Esophagus (tissue), 2 donors: ENCODE measurements around the gene CEACAM5. TPM values are rescaled to one million over a fixed set of nuclear protein-coding genes. Genes with fewer than 3 reads are reported as not detected.

Experiments used
- H3K27ac ChIP-seq, 2 donors: one replicate each; pipeline ENCODE4 v1.5.1; 2013; ENCODE audit warnings: low read depth in 2 of 2, mild to moderate bottlenecking in 2 of 2, inconsistent platforms in 1 of 2, low read length in 1 of 2, moderate library complexity in 1 of 2
- H3K27me3 ChIP-seq, 2 donors: one replicate each; pipeline ENCODE4 v1.6.1; 2013; ENCODE audit warnings: low read length in 2 of 2, control low read depth in 1 of 2, mild to moderate bottlenecking in 1 of 2; ENCODE audit not compliant: insufficient read depth in 2 of 2, control insufficient read depth in 1 of 2
- H3K36me3 ChIP-seq, 2 donors: one replicate each; pipeline ENCODE4 v1.6.1; 2013; ENCODE audit warnings: low read length in 1 of 2; ENCODE audit not compliant: control insufficient read depth in 2 of 2, insufficient read depth in 2 of 2
- H3K4me1 ChIP-seq, 2 donors: one replicate each; pipeline ENCODE4 v1.6.1; 2013; ENCODE audit warnings: low read length in 1 of 2; ENCODE audit not compliant: control insufficient read depth in 2 of 2, insufficient read depth in 2 of 2
- H3K4me3 ChIP-seq, 2 donors: one replicate each; pipeline ENCODE4 v1.5.1; 2013; ENCODE audit warnings: low read length in 2 of 2, mild to moderate bottlenecking in 2 of 2, low read depth in 1 of 2, moderate library complexity in 1 of 2
- H3K9me3 ChIP-seq, 2 donors: one replicate each; pipeline ENCODE4 v1.6.1; 2013; ENCODE audit warnings: mild to moderate bottlenecking in 2 of 2, low read depth in 1 of 2, low read length in 1 of 2, moderate library complexity in 1 of 2; ENCODE audit not compliant: control insufficient read depth in 2 of 2, insufficient read depth in 1 of 2
- WGBS, 2 donors: extraction: QIAGEN DNeasy Blood & Tissue Kit; methylation state at CpG; one replicate each; pipeline ENCODE4 v1.1.7; 2013; 5-methylcytosine and 5-hydroxymethylcytosine counted together
- polyA plus RNA-seq, 2 donors: library from polyadenylated mRNA; stranded (reverse); fragments of 200-250 nt; gene quantifications; one replicate each; pipeline ENCODE4 v1.2.3, GENCODE V29; 2013
- donor health status: healthy with polysubstance abuse.
- donor health status: Bipolar disorder and iron deficiency.

The CEACAM5 gene
- polyA plus RNA-seq, 2 donors, result 148 to 172 TPM

GRCh38 chr19:41698746-41699230, 9.6 kb upstream of the CEACAM5 start:
- no peak overlapping the region for H3K27ac ChIP-seq
- 40 to 41% methylated on average over 1 of the region's 1 CpG for WGBS, 2 donors
- no peaks in the 10 kb centered on the region for H3K36me3 ChIP-seq

GRCh38 chr19:41699231-41699967, 9.0 kb upstream of the CEACAM5 start:
- Histone ChIP-seq H3K36me3 (no peaks in the 10 kb centered on the region), H3K27ac (no peak overlapping the region), H3K4me3 (no peak overlapping the region), H3K9me3 (peaks cover 0 to 4% of the 10 kb centered on the region in 2 donors), H3K4me1 (peaks cover 0 to 4% of the 10 kb centered on the region in 2 donors), H3K27me3 (no peaks in the 10 kb centered on the region)
- WGBS, 2 donors, result 64 to 68% methylated on average over 17 of the region's 17 CpGs

More at GRCh38 chr19:41698746-41699230, 9.6 kb upstream of the CEACAM5 start:
- Histone ChIP-seq H3K27me3 (no peaks in the 10 kb centered on the region), H3K9me3 (peaks cover 0 to 5% of the 10 kb centered on the region in 2 donors), H3K4me3 (no peak overlapping the region), H3K4me1 (peaks cover 0 to 4% of the 10 kb centered on the region in 2 donors)

GRCh38 chr19:41699968-41700323, 8.5 kb upstream of the CEACAM5 start:
- no peak overlapping the region for H3K4me3 ChIP-seq
- H3K27me3 ChIP-seq, result no peaks in the 10 kb centered on the region
- peaks cover 0 to 4% of the 10 kb centered on the region in 2 donors for H3K4me1 ChIP-seq
- WGBS, 2 donors, result 43 to 46% methylated on average over 2 of the region's 2 CpGs
- no peak overlapping the region for H3K27ac ChIP-seq
- H3K36me3 ChIP-seq, result no peaks in the 10 kb centered on the region
- H3K9me3 ChIP-seq, result no peaks in the 10 kb centered on the region

GRCh38 chr19:41700381-41701195, 7.8 kb upstream of the CEACAM5 start:
- Histone ChIP-seq H3K4me1 (peaks cover 0 to 4% of the 10 kb centered on the region in 2 donors), H3K9me3 (no peaks in the 10 kb centered on the region), H3K4me3 (no peak overlapping the region), H3K27me3 (no peaks in the 10 kb centered on the region), H3K27ac (no peak overlapping the region), H3K36me3 (no peaks in the 10 kb centered on the region)
- WGBS, 2 donors, result 67 to 73% methylated on average over 13 of the region's 13 CpGs

- no peaks in the 10 kb centered on the region for H3K27me3 ChIP-seq
- no peak overlapping the region for H3K27ac ChIP-seq
- 38 to 43% methylated on average over 10 of the region's 10 CpGs for WGBS, 2 donors
Measured at GRCh38 chr19:41701401-41702075, 6.9 kb upstream of the CEACAM5 start.

GRCh38 chr19:41702171-41702651, 6.2 kb upstream of the CEACAM5 start:
- no peaks in the 10 kb centered on the region for H3K27me3 ChIP-seq
- no peaks in the 10 kb centered on the region for H3K36me3 ChIP-seq
- H3K27ac ChIP-seq, result no peak overlapping the region
- peaks cover 0 to 4% of the 10 kb centered on the region in 2 donors for H3K4me1 ChIP-seq
- no peaks in the 10 kb centered on the region for H3K9me3 ChIP-seq
- WGBS, 2 donors, result 38 to 41% methylated on average over 3 of the region's 3 CpGs
- no peak overlapping the region for H3K4me3 ChIP-seq

More at GRCh38 chr19:41701401-41702075, 6.9 kb upstream of the CEACAM5 start:
- Histone ChIP-seq H3K36me3 (no peaks in the 10 kb centered on the region), H3K9me3 (no peaks in the 10 kb centered on the region), H3K4me3 (no peak overlapping the region), H3K4me1 (peaks cover 0 to 4% of the 10 kb centered on the region in 2 donors)

GRCh38 chr19:41703602-41704293, 4.7 kb upstream of the CEACAM5 start:
- 70 to 79% methylated on average over 8 of the region's 8 CpGs for WGBS, 2 donors
- peaks cover 0 to 3% of the 10 kb centered on the region in 2 donors for H3K27me3 ChIP-seq

GRCh38 chr19:41705393-41706174, 2.8 kb upstream of the CEACAM5 start:
- 40 to 44% methylated on average over 10 of the region's 10 CpGs for WGBS, 2 donors
- no peaks in the 10 kb centered on the region for H3K4me1 ChIP-seq
- H3K27me3 ChIP-seq, result peaks cover 0 to 3% of the 10 kb centered on the region in 2 donors
- no peak overlapping the region for H3K4me3 ChIP-seq
- no peak overlapping the region for H3K27ac ChIP-seq
- no peaks in the 10 kb centered on the region for H3K9me3 ChIP-seq
- H3K36me3 ChIP-seq, result no peaks in the 10 kb centered on the region

More at GRCh38 chr19:41703602-41704293, 4.7 kb upstream of the CEACAM5 start:
- H3K27ac ChIP-seq, result no peak overlapping the region
- H3K36me3 ChIP-seq, result no peaks in the 10 kb centered on the region
- no peaks in the 10 kb centered on the region for H3K9me3 ChIP-seq
- H3K4me3 ChIP-seq, result no peak overlapping the region
- H3K4me1 ChIP-seq, result peaks cover 0 to 4% of the 10 kb centered on the region in 2 donors
